Heart right ventricle (tissue), 16 donors: ENCODE data around the gene PDLIM5. TPM values are rescaled to one million over a fixed set of nuclear protein-coding genes. Genes with fewer than 3 reads are reported as not detected.

Experiments
- ATAC-seq, 8 donors: fragments of 200-7000 bp; cut with Tn5 transposase; one replicate each; pipeline ENCODE4 v1.9.1; 2020; ENCODE audit warnings: mild to moderate bottlenecking in 8 of 8, moderate library complexity in 8 of 8, moderate number of reproducible peaks in 1 of 8
- DNase-seq, 2 donors: peaks; one replicate each; pipeline ENCODE4 v3.0.0-alpha.2; 2020
- H3K27ac ChIP-seq, 10 donors: fragments of 200-600 bp; sonication (generic) in 2 of 10; one replicate each; pipeline versions ENCODE4 v1.5.0 to v1.8.0; 2020 to 2022; ENCODE audit warnings: mild to moderate bottlenecking in 3 of 10
- H3K27me3 ChIP-seq, 7 donors: fragments of 200-600 bp; one replicate each; pipeline ENCODE4 v1.8.0; 2021 to 2022; ENCODE audit warnings: mild to moderate bottlenecking in 2 of 7
- H3K36me3 ChIP-seq, 9 donors: fragments of 200-600 bp; sonication (generic) in 1 of 9; one replicate each; pipeline versions ENCODE4 v1.5.0 to v1.8.0; 2020 to 2022; ENCODE audit warnings: mild to moderate bottlenecking in 2 of 9
- H3K4me1 ChIP-seq, 9 donors: fragments of 200-600 bp; sonication (generic) in 1 of 9; one replicate each; pipeline versions ENCODE4 v1.5.0 to v1.8.0; 2020 to 2022; ENCODE audit warnings: mild to moderate bottlenecking in 4 of 9
- H3K4me3 ChIP-seq, 10 donors: fragments of 200-600 bp; sonication (generic) in 2 of 10; one replicate each; pipeline versions ENCODE4 v1.5.0 to v1.8.0; 2020 to 2022; ENCODE audit warnings: mild to moderate bottlenecking in 7 of 10, moderate library complexity in 2 of 10
- H3K9me3 ChIP-seq, 11 donors: fragments of 200-600 bp in 10 of 11; sonication (generic) in 2 of 11; one replicate each; pipeline versions ENCODE4 v1.5.0 to v1.8.0; 2013 to 2022; ENCODE audit warnings: mild to moderate bottlenecking in 2 of 11, control low read depth in 1 of 11, moderate library complexity in 1 of 11
- WGBS, 2 donors: extraction: QIAGEN DNeasy Blood & Tissue Kit; methylation state at CpG; one replicate each; pipeline ENCODE4 v1.1.7; 2013; ENCODE audit warnings: inconsistent platforms in 1 of 2; 5-methylcytosine and 5-hydroxymethylcytosine counted together
- intact Hi-C, 10 donors: fragments of 100-400 bp; cut with DNase I; formaldehyde crosslinking; loops; one replicate each; pipeline versions ENCODE4 v1.11.1 to v1.14.2; 2022
- polyA plus RNA-seq, 2 donors: library from polyadenylated mRNA; stranded (reverse); fragments of 200-250 nt; gene quantifications; one replicate each; pipeline ENCODE4 v1.2.3, GENCODE V29; 2013
- total RNA-seq, 10 donors: library from RNA; stranded (reverse); fragmentation: NEBNext Ultra II Directional in 3 of 10; extraction: Animal tissue kit (Norgen Biotek cat#: 25700) in 3 of 10; gene quantifications; one replicate each; pipeline versions ENCODE4 v1.2.1 to v1.2.4, GENCODE V29; 2021 to 2023
- TF ChIP-seq, protein P1 (sequence below), 9 donors: fragments of 200-600 bp; sonication (generic) in 2 of 9; IDR thresholded peaks; one replicate each; pipeline versions ENCODE4 v1.5.0 to v1.8.0; 2021 to 2022; ENCODE audit warnings: antibody characterized with exemption in 9 of 9, mild to moderate bottlenecking in 5 of 9, moderate library complexity in 1 of 9
- donor health status: Arrhythmogenic right ventricular cardiomyopathy.
- donor health status: ischemic (EF 13 %, LVEDD 7.1; RV severe dilation, severe dysfunction).
- donor health status: healthy with polysubstance abuse.
- donor health status: DM: no; HTN: yes; CAD: no.
- donor health status: DM: no; HTN: no; CAD: no.
- donor health status: ischemic (EF 25% LVEDD 6.9; RV normal size, moderate dysfunction).
- donor health status: ischemic (EF 25% LVEDD 5.7; RV mildly dilated, moderate dysfunction).
- donor health status: healthy.
- donor health status: DM: yes; HTN: yes; CAD: no.
- donor health status: Ischemic cardiomyopathy.
- donor health status: ischemic (EF 35%, LVEDD 5.7; RV mildly dilated, moderate dysfunction).
- donor health status: nonischemic (EF 11% LVEDD 7.7; RV severe dilation, severe dysfunction).
- donor health status: DM: yes; HTN: yes; CAD: no.
- donor health status: PGD.
- donor health status: ischemic (EF 29% LVEDD 5.4; RV normal size, mild dysfunction).
- donor health status: nonischemic (EF 23%, LVEDD 6.1; RV moderate dilation, normal function).

Gene PDLIM5
- total and polyA plus RNA-seq, 12 donors = 221 to 1,549 (median 1,269) TPM

DNA sequence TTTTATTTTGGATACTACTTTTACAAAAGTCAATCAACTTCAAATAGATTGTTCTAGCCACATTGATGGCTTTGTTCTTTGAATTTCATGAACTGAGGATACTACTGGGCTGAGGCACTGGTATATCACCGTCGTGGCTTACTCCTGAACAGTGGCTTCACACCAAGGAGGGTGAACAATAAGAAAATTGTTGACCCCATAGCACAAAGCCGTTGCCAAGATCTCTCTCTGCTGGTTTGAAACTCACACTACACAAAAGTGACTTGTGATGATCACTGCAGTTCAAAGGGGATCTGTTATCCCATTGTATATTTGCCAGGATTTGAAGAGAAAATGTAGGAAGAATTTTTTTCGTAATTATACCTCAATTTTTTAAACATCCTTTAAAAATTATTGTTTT, 119.6 kb downstream of the PDLIM5 start:
- 54 to 69% methylated on average over 4 of the region's 4 CpGs for WGBS, 2 donors
- H3K27ac ChIP-seq = peak overlapping the region in 1 of 10 donors; percentile 6
- intact Hi-C loops = no loop called here
- no peaks in the 10 kb centered on the region for H3K9me3 ChIP-seq
- ATAC-seq (peak in 2 of 8 donors; percentile 24 to 46), DNase-seq (no peak)
- TF ChIP-seq, protein P1, sequence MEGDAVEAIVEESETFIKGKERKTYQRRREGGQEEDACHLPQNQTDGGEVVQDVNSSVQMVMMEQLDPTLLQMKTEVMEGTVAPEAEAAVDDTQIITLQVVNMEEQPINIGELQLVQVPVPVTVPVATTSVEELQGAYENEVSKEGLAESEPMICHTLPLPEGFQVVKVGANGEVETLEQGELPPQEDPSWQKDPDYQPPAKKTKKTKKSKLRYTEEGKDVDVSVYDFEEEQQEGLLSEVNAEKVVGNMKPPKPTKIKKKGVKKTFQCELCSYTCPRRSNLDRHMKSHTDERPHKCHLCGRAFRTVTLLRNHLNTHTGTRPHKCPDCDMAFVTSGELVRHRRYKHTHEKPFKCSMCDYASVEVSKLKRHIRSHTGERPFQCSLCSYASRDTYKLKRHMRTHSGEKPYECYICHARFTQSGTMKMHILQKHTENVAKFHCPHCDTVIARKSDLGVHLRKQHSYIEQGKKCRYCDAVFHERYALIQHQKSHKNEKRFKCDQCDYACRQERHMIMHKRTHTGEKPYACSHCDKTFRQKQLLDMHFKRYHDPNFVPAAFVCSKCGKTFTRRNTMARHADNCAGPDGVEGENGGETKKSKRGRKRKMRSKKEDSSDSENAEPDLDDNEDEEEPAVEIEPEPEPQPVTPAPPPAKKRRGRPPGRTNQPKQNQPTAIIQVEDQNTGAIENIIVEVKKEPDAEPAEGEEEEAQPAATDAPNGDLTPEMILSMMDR (IDR thresholded peaks at IDR 0.05) = no peak
- H3K4me1 ChIP-seq = peaks cover 0 to 81% (median 73%) of the 10 kb centered on the region in 9 donors
- H3K36me3 ChIP-seq = peaks cover 0 to 25% (median 4%) of the 10 kb centered on the region in 9 donors
- no peak overlapping the region for H3K4me3 ChIP-seq
- no peaks in the 10 kb centered on the region for H3K27me3 ChIP-seq

- 82 to 84% methylated on average over 2 of the region's 2 CpGs for WGBS, 2 donors
- TF ChIP-seq, protein P1 (IDR thresholded peaks at IDR 0.05) = no peak
- Histone ChIP-seq H3K9me3 (no peaks in the 10 kb centered on the region), H3K4me1 (peaks cover 0 to 84% (median 76%) of the 10 kb centered on the region in 9 donors), H3K36me3 (peaks cover 0 to 29% (median 4%) of the 10 kb centered on the region in 9 donors), H3K4me3 (no peak overlapping the region), H3K27me3 (no peaks in the 10 kb centered on the region), H3K27ac (no peak overlapping the region)
- DNase-seq = no peak
- no peak for ATAC-seq
- intact Hi-C loops = no loop called here
Measured at GRCh38 chr4:94571715-94572114, 120.0 kb downstream of the PDLIM5 start.

DNA sequence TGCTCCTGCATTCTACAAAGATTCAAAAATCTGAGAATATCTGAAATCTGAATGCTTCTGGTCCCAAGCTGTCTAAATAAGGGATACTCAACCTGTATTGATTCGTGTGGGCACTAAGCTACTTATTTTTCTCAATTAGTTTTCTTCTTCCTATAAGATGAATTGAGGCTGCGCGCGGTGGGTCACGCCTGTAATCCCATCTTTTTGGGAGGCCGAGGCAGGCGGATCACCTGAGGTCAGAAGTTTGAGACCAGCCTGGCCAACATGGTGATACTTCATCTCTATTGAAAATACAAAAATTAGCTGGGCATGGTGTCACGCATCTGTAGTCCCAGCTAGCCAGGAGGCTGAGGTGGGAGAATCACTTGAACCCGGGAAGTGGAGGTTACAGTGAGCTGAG, 122.3 kb downstream of the PDLIM5 start:
- Histone ChIP-seq H3K27me3 (no peaks in the 10 kb centered on the region), H3K27ac (no peak overlapping the region), H3K4me3 (no peak overlapping the region), H3K9me3 (no peaks in the 10 kb centered on the region), H3K4me1 (peaks cover 0 to 84% (median 71%) of the 10 kb centered on the region in 9 donors), H3K36me3 (peaks cover 0 to 31% (median 4%) of the 10 kb centered on the region in 9 donors)
- intact Hi-C loops = no loop called here
- no peak for DNase-seq
- ATAC-seq = peak in 1 of 8 donors; percentile 6
- TF ChIP-seq, protein P1 (IDR thresholded peaks at IDR 0.05) = no peak
- 87 to 89% methylated on average over 9 of the region's 9 CpGs for WGBS, 2 donors

DNA sequence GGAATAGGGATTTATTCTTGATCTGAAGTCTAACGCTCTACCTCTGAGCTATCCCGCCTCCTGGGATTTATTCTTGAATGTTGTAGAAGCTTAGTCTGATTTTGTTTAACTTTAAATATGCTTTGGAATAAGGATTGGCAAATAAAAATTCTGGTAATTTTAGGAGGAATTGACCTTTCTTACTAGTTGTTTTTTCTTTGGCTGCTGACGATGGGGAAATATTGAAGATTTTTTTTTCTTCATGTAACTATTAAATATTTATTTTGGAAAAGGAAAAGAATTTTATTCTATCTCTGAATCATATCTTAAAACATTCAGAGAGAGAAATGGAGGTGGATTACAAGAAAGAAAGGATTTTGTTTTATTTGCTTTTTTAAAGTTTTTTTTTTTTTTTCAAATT, 122.9 kb downstream of the PDLIM5 start:
- Histone ChIP-seq H3K27me3 (no peaks in the 10 kb centered on the region), H3K4me3 (no peak overlapping the region), H3K27ac (peak overlapping the region in 2 of 10 donors; percentile 28 to 47), H3K9me3 (no peaks in the 10 kb centered on the region), H3K4me1 (peaks cover 0 to 86% (median 74%) of the 10 kb centered on the region in 9 donors), H3K36me3 (peaks cover 0 to 37% (median 4%) of the 10 kb centered on the region in 9 donors)
- ATAC-seq (no peak), DNase-seq (no peak)
- TF ChIP-seq, protein P1 (IDR thresholded peaks at IDR 0.05) = no peak
- intact Hi-C loops = no loop called here
- WGBS, 2 donors = 78 to 84% methylated on average over 3 of the region's 3 CpGs
